ENCODE results near the gene ZNF850. TPM values are rescaled to one million over a fixed set of nuclear protein-coding genes. Genes with fewer than 3 reads are reported as not detected.

Gene ZNF850
- total RNA-seq, 2 donors from 2014 or later, result 5.1 to 5.2 TPM

DNA sequence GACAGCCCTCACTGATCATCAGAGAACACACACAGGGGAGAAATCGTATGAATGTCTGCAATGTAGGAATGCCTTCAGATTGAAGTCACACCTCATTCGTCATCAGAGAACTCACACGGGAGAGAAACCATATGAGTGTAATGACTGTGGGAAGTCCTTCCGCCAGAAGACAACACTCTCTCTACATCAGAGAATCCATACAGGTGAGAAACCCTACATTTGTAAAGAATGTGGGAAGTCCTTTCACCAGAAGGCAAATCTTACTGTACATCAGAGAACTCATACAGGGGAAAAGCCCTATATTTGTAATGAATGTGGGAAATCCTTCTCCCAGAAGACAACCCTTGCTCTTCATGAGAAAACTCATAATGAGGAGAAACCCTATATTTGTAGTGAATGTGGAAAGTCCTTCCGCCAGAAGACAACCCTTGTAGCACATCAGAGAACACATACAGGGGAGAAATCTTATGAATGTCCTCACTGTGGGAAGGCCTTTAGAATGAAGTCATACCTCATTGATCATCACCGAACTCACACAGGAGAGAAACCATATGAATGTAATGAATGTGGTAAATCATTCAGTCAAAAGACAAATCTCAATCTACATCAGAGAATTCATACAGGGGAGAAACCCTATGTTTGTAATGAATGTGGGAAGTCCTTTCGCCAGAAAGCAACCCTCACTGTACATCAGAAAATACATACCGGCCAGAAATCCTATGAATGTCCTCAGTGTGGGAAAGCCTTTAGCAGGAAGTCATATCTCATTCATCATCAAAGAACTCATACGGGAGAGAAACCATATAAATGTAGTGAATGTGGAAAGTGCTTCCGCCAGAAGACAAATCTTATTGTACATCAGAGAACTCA lies 52.7 kb downstream of the ZNF850 start:
- no peak for DNase-seq (ENCODE audit: low spot score)
- intact Hi-C loops (cut with DNase I), result no loop called here

DNA sequence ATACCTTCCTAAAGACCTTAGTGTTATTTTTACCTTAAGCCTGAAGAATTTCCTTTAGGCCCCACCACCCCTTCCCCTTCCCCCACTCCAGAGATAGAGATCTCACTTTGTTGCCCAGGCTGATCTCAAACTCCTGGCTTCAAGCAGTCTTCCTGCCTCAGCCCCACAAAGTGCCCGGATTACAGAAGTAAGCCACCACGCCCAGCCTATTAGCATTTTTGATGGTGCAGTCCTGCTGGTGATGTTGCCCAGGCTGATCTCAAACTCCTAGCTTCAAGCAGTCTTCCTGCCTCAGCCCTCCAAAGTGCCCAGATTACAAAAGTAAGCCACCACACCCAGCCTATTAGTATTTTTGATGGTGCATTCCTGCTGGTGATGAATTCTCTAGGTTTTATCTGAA lies 63.2 kb downstream of the ZNF850 start:
- intact Hi-C loops (cut with DNase I), result no loop called here
- DNase-seq (ENCODE audit: low spot score), result no peak

DNA sequence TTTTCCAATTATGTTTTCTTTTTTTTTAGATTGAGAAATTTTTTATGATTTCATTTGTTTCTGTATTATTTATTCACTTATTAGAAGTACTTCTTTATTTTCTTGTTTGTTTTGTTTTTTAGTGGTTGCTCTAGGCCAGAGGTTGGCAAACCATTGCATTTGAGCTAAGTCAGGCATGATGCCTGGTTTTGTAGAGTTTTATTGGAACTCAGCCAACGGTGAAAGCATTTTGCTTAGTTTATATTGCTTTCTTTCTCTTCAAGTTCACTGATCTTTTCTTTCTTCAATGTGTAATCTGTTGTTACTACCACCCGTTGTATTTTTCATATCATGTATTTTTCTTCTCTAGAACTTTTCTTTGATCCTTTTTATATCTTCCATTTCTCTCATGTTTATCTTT lies 65.5 kb downstream of the ZNF850 start:
- intact Hi-C loops (cut with DNase I), result no loop called here
- no peak for DNase-seq (ENCODE audit: low spot score)

DNA sequence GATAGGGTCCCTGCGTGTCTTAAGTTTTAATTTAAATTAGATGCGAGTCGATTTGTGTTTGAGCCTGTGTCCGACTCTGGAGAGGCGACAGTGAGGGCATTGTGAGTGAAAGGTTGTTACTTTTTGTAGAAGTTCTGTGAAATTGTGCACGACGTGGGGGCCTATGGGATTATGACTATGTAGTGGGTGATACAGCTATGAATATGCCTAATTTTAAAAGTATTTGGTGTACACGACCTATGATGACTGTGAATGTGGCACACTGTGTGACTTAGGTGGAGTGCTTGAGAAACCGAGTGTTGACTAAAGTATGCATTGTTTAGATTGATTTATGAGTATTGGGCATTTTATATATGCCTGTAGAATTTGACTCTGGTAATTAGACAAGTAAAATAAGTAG lies 84.5 kb downstream of the ZNF850 start:
- DNase-seq (ENCODE audit: low spot score), result no peak
- intact Hi-C loops (cut with DNase I), result no loop called here

DNA sequence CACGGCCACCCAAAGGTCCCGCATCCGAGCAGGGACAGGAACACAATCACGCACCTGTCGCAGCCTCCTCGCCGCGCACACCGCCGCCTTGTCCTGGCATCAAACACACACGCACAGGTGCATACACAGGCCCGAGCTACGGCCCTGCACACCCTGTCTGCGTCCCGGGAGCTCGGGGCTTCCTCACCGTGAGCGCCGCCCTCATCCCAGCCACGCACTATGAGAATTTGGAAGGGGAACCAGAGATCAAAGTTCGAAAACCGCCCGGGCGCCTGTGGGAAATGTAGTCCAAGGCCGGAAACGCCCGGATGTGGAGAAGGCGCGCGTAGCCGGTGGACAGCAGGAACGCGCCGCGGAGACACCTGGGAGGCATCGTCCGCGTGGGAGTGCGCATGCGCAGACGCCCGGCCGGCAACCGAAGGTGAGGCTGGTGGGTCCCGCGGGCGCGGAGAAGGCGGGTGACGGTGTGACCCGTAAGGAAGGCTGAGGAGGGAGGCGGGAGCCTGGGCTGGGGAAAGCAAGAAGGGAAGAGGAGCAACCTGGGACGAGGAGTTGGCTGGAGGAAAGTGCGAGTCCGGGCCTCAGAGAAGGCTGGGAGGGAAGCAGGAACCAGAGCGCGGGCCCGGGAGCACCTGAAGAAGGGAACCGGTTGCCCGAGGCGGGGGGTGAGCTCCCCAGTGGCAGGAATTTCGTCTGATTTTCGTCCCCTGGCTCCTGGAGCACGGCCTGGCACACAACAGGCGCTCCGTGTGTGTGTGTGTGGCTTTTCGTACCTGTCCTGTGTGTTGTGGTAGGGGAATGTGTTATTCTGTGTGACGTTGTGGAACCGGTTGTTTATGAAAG lies 85.2 kb downstream of the ZNF850 start, which contains the start of gene ZNF567:
TSS of gene ZNF567 (plus strand) at position 399 of the 843 bp plus-strand sequence. CDS start 7,256 bp downstream, outside the sequence.
- DNase-seq (ENCODE audit: low spot score), result peak; percentile 99
- intact Hi-C loops (cut with DNase I), result no loop called here

DNA sequence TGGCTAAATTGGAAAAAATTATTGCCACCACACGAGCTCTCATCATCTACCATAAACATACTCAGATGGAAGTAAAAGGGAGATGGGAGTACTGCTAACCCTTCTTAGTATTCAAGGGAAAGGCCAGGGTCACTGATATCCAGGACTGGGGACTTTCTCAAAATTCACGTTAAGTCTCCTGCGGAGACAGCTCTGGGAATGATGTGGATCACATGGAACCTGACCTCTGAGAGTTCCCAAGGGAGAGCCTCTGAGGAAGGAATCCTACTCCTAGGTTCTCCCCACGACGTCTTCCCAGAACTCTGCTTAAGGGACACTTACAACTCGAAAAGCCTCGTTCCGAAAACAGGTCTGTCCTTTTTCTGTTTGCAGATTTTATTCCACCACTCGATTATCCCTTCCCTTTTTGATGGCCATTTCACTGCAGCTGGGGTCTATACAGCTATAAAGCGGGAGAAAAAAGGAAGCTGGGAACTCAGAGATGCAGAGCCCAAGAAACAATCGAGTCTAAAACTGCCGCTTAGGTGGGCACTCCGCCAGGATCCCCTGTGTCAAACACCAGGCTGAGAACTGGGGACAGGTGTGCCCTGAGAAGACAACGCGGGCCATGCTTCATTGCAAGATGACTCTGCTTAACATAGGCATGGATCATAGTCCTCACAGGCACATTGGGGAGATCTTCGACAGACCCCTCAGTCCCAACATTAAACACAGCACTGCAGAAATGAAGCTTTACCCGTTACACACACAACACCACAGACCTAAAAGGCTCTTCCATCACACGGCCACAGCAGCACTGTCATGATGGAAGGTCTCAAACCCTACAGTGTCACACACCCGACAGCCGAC lies 86.0 kb downstream of the ZNF850 start:
- DNase-seq (ENCODE audit: low spot score), result no peak
- intact Hi-C loops (cut with DNase I), result no loop called here

DNA sequence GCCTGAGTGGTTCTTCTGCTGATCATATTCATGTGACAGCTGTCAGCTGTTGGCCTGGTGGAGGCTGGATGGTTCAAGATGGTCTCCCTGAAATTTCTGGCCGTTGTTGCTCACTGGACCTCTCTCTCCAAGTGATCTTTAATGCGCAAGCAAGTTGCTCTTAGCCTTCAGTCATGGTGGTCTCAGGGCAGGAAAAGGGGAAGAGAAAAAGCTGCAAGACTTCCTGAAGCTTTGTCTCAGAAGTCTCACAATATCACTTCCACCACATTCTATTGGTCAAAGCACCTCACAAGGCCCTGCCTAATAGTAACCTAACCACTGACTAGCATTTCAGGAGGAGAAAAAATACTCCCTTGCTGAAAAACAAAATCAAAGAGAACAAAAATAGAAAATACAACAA lies 86.8 kb downstream of the ZNF850 start:
- no peak for DNase-seq (ENCODE audit: low spot score)
- intact Hi-C loops (cut with DNase I), result no loop called here

DNA sequence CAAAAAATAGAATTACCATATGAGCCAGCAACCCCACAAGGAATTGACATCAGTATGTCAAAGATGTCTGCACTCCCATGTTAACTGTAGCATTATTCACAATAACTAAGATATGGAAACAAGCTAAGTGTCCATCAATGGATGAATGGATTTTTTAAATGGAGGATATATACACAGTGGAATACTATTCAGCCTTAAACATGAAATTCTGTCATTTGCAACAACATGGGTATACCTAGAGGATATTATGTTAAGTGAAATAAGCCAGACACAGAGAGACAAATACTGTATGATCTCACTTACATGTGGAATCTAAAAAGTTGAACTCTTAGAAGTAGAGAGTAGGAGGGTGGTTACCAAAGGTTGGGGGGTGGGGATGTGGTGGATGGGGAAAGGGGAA lies 93.2 kb downstream of the ZNF850 start:
- no peak for DNase-seq (ENCODE audit: low spot score)
- intact Hi-C loops (cut with DNase I), result no loop called here

DNA sequence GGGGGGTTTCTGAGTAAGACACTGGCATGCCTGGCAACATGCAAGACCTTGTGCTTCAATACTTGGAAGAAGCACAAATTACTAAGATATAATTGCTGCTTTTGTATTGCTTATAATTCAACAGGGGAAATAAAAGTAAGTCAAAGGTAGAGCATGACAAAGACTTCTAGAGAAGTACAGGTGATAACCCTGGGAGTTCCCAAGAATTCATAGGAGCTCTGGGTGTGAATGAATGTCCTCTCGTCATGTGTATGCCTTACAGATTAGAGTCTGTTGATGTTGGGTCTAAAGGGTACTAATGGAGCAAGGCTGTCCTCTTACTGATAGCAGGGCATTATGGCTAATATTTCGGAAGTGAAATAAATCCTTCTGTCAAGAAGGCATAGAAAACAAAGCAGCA lies 98.4 kb downstream of the ZNF850 start:
- DNase-seq (ENCODE audit: low spot score), result no peak
- intact Hi-C loops (cut with DNase I), result no loop called here

DNA sequence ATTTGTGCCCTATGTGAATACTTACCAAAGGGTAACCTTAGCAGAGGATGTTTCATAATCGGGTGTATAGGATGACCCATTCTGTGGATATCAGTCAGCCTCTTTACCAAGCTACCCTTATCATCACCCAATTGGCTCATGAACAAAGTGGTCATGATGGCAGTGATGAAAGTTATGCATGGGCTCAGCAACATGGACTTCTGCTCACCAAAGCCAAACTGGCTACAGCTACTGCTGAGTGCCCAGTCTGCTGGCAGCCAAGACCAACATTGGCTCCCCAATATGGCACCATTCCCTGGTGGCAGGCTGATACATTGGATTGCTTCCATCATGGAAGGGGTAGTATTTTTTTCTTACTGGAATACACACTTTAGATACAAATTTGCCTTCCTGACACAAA lies 100.2 kb downstream of the ZNF850 start:
- intact Hi-C loops (cut with DNase I), result no loop called here
- no peak for DNase-seq (ENCODE audit: low spot score)

DNA sequence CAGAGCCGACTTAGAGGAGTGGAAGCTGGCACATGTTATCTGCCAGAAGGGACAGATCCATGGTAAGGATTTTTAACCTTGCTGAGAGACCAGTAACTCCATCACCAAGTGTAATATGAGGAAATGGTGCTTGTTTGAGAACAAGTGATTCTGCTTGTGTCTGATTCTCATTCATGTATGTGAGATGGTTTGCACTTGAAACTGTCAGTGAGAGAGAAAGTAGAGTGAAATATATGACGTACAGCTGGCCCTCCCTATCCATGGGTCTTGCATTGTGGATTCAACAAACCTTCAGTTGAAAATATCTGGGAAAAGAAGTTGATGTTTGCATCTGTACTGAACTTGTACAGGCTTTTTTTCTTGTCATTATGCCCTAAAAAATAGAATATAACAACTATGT lies 104.0 kb downstream of the ZNF850 start:
- no peak for DNase-seq (ENCODE audit: low spot score)
- intact Hi-C loops (cut with DNase I), result no loop called here

DNA sequence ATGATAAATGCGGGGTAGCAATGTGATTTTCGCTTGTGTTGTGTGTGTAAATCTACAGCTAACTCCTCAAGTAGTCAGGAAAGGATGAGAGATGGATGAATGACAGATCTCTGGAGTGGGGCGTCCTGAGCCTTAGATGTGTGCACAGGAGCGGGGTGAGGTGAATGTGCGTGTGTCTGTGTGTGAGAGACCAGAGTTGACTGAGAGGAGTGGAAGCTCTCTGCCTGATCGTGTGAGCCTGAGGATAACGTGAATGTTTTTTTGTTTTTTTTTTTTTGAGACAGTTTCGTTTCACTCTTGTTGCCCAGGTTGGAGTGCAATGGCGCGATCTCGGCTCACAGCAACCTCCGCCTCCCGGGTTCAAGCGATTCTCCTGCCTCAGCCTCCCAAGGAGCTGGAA lies 106.8 kb downstream of the ZNF850 start:
- DNase-seq (ENCODE audit: low spot score), result no peak
- intact Hi-C loops (cut with DNase I), result no loop called here

Other genes starting within 250 kb of the ZNF850 start
- 10 to 100 TPM in 1 of 2 donors, 1 to 10 TPM in 1; 7.6 to 11.8 TPM for gene ZNF260, start 244.5 kb downstream of the ZNF850 start, total RNA-seq
- 10 to 100 TPM; 13.9 to 15.9 TPM for gene ZNF529, start 199.5 kb downstream of the ZNF850 start, total RNA-seq
- gene ZNF382, start 167.5 kb downstream of the ZNF850 start, total RNA-seq, result 1 to 10 TPM; 7.3 to 7.4 TPM
- 1 to 10 TPM; 7.3 to 9.7 TPM for gene ZNF461, start 106.0 kb downstream of the ZNF850 start, total RNA-seq
- gene ZNF567, start 85.2 kb downstream of the ZNF850 start, total RNA-seq, result 1 to 10 TPM; 5.5 to 7.8 TPM
- 1 to 10 TPM; 7.1 to 8.4 TPM for gene ZNF790, start 65.6 kb upstream of the ZNF850 start, total RNA-seq
- gene ZNF345, start 78.1 kb upstream of the ZNF850 start, total RNA-seq, result 1 to 10 TPM; 5.3 to 6.6 TPM
- 1 to 10 TPM; 3.3 to 3.4 TPM for gene ZNF829, start 143.5 kb upstream of the ZNF850 start, total RNA-seq
- gene ZNF568, start 143.5 kb upstream of the ZNF850 start, total RNA-seq, result 10 to 100 TPM; 11.5 to 13.0 TPM

Data from posterior vena cava (tissue), 2 donors.